AG08395 (cell line): ENCODE results near the gene HOXA11.

Experiments
- DNase-seq: peaks from one replicate; pipeline ENCODE4 v3.0.0; 2012; ENCODE audit warnings: mixed read lengths, low spot score

Gene HOXA11

GRCh38 chr7:27192546-27193334, 7.7 kb upstream of the HOXA11 start:
- DNase-seq, result no peak

- DNase-seq, result no peak
Measured at GRCh38 chr7:27191833-27192545, 7.0 kb upstream of the HOXA11 start.

- DNase-seq, result no peak
Measured at GRCh38 chr7:27191161-27191731, 6.2 kb upstream of the HOXA11 start.

GRCh38 chr7:27189997-27190748, 5.1 kb upstream of the HOXA11 start:
- no peak for DNase-seq

- DNase-seq, result no peak
Measured at GRCh38 chr7:27189295-27189996, 4.4 kb upstream of the HOXA11 start.

GRCh38 chr7:27188386-27189294, 3.6 kb upstream of the HOXA11 start:
- DNase-seq, result no peak

GRCh38 chr7:27187475-27188385, 2.7 kb upstream of the HOXA11 start:
- no peak for DNase-seq

- DNase-seq, result no peak
Measured at GRCh38 chr7:27186668-27187474, 1.8 kb upstream of the HOXA11 start.

- DNase-seq, result no peak
Measured at GRCh38 chr7:27185854-27186667, 1.0 kb upstream of the HOXA11 start.

- no peak for DNase-seq
Measured at GRCh38 chr7:27184337-27185012, 557 bp downstream of the HOXA11 start.

- no peak for DNase-seq
Measured at GRCh38 chr7:27183682-27184336, 1.2 kb downstream of the HOXA11 start.

- no peak for DNase-seq
Measured at GRCh38 chr7:27182861-27183681, 2.0 kb downstream of the HOXA11 start.

GRCh38 chr7:27182285-27182841, 2.7 kb downstream of the HOXA11 start:
- no peak for DNase-seq

GRCh38 chr7:27181795-27182275, 3.2 kb downstream of the HOXA11 start:
- DNase-seq, result no peak
